ENCODE results near the gene ACAN. TPM values are rescaled to one million over a fixed set of nuclear protein-coding genes. Genes with fewer than 3 reads are reported as not detected.

Gene ACAN
- total RNA-seq, 4 donors from 2014 or later: 0.85 to 6.9 TPM; not detected in 2

DNA sequence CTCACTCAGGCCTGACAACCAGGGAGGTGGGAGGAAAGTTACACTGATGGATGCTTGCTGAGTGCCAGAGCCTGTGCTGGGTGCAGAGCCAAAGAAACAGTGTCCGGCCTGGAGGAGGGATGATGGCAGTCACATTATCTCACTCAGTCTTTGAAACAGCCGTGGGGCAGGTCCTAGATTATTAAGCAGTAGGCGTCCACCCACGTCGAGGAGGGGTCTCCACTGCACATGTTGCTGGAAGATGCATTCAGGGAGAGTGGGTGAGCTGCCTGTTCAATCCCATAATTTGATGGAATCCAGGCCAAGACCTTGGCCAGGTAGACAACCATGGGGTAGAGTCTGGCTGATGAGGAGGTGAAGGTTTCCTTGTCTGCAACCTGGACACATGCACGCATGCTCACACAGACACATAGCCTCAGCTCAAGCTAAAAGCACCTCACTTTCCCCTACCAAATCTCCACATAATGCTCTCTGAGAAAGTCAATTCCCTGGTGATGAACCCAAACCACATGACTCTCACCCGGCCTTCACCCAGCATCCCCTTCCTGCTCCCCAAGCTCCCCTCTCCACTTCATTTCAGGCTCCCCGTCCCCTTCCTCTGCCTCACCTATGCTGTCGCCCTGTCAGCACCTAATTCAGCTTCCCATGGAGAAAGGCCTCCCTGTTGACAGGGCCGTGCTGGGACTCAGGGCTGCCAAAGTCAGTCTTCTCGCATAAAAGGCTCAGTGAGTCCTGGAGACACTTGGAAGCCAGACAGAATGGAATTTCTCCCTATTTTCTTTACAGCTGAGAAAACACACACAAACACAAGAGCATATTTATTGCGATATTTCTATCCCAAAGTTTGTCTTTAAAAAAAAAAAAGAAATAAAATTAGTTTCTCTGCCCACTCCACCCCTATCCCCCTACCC is 29.8 kb downstream of the ACAN start:
- no peak for DNase-seq
- H3K4me3 ChIP-seq: no peak overlapping the region
- no peaks in the 10 kb centered on the region for H3K9me3 ChIP-seq
- TF ChIP-seq, protein P1, sequence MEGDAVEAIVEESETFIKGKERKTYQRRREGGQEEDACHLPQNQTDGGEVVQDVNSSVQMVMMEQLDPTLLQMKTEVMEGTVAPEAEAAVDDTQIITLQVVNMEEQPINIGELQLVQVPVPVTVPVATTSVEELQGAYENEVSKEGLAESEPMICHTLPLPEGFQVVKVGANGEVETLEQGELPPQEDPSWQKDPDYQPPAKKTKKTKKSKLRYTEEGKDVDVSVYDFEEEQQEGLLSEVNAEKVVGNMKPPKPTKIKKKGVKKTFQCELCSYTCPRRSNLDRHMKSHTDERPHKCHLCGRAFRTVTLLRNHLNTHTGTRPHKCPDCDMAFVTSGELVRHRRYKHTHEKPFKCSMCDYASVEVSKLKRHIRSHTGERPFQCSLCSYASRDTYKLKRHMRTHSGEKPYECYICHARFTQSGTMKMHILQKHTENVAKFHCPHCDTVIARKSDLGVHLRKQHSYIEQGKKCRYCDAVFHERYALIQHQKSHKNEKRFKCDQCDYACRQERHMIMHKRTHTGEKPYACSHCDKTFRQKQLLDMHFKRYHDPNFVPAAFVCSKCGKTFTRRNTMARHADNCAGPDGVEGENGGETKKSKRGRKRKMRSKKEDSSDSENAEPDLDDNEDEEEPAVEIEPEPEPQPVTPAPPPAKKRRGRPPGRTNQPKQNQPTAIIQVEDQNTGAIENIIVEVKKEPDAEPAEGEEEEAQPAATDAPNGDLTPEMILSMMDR (IDR thresholded peaks at IDR 0.05): no peak
- TF ChIP-seq POLR2A (IDR thresholded peaks at IDR 0.05): no peak
- H3K27ac ChIP-seq: peak overlapping the region in 1 of 2 donors; percentile 13
- H3K4me1 ChIP-seq: no peaks in the 10 kb centered on the region
- intact Hi-C loops (cut with DNase I; ENCODE audit: low total_unique reads): no loop called here
- H3K36me3 ChIP-seq: no peaks in the 10 kb centered on the region
- H3K27me3 ChIP-seq: no peaks in the 10 kb centered on the region

DNA sequence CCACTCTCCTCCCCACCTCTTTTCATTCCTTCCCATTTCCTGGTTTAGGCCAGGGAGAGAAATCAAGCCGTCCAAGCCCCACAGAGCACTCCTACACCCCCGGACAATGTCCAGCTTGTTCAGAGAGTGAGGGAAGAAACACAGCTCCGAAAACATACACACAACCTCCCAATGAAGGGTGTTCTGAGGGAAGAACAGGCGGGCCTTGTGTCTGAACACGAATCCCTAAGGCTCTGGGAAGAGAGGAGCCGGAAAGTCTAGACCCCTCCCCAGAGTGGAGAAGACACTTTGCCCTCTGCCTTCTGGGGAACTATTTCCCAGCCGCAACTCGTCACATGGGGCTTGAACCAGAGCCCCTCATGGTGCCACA is 30.5 kb downstream of the ACAN start:
- Histone ChIP-seq H3K36me3 (no peaks in the 10 kb centered on the region), H3K27me3 (no peaks in the 10 kb centered on the region), H3K4me3 (no peak overlapping the region), H3K9me3 (no peaks in the 10 kb centered on the region), H3K27ac (peak overlapping the region in 1 of 2 donors; percentile 13), H3K4me1 (no peaks in the 10 kb centered on the region)
- intact Hi-C loops (cut with DNase I; ENCODE audit: low total_unique reads): no loop called here
- no peak for TF ChIP-seq POLR2A (IDR thresholded peaks at IDR 0.05)
- TF ChIP-seq, protein P1 (IDR thresholded peaks at IDR 0.05): no peak
- DNase-seq: no peak

DNA sequence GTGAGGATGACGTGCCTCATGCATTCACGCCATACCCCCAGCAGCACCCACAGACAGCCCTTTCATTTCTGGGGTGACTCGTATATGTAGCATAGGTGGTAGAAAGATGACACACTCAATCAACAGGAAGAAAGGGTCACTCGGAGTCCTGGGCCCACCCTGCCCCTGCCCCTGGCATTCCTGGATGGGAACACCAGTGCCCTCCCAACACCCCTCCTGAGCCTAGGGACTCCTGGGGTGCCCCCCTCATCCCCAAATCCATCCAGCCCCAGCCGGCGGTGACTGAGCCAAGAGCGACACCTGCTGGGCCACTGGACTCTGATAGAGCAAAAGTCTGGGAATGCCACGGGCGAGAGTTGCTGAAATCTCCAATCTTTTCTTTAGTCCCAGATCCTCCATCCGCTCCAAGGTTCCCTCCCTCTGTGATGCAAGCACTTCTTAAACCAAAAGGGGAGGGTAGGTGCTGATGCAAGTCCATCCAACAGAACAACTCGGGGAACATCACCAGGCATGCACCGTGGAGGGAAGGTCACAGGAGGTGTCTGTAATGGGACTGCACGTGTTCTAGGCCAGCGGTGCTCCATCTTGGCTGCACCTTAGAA is 31.1 kb downstream of the ACAN start:
- Histone ChIP-seq H3K4me1 (no peaks in the 10 kb centered on the region), H3K27ac (peak overlapping the region in 1 of 2 donors; percentile 13), H3K27me3 (no peaks in the 10 kb centered on the region), H3K9me3 (no peaks in the 10 kb centered on the region), H3K4me3 (no peak overlapping the region), H3K36me3 (no peaks in the 10 kb centered on the region)
- TF ChIP-seq, protein P1 (IDR thresholded peaks at IDR 0.05): peak; percentile 34 to 61 (median 50)
- TF ChIP-seq POLR2A (IDR thresholded peaks at IDR 0.05): no peak
- intact Hi-C loops (cut with DNase I; ENCODE audit: low total_unique reads): no loop called here
- DNase-seq: peak; percentile 38 to 47

DNA sequence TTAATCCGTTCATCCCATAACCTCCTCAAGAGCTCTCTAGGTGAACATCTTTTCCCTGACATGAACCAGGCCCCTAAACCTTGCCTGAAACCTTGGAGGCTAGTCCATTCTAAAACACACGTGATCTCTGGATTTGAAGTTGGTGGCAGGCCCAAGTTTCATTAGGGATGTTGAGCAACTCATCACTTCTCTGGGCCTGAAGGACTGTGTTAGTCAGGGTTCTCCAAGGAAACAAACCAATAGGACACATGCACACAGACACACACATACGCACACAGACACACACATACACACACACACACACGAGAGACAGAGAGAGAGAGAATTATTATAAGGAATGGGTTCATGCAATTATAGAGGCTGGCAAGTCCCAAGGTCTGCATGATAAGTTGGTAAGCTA is 31.9 kb downstream of the ACAN start:
- H3K27me3 ChIP-seq: no peaks in the 10 kb centered on the region
- no peaks in the 10 kb centered on the region for H3K4me1 ChIP-seq
- no peak overlapping the region for H3K4me3 ChIP-seq
- no peak overlapping the region for H3K27ac ChIP-seq
- H3K36me3 ChIP-seq: no peaks in the 10 kb centered on the region
- DNase-seq: no peak
- intact Hi-C loops (cut with DNase I; ENCODE audit: low total_unique reads): no loop called here
- H3K9me3 ChIP-seq: no peaks in the 10 kb centered on the region
- no peak for TF ChIP-seq POLR2A (IDR thresholded peaks at IDR 0.05)
- TF ChIP-seq, protein P1 (IDR thresholded peaks at IDR 0.05): no peak

DNA sequence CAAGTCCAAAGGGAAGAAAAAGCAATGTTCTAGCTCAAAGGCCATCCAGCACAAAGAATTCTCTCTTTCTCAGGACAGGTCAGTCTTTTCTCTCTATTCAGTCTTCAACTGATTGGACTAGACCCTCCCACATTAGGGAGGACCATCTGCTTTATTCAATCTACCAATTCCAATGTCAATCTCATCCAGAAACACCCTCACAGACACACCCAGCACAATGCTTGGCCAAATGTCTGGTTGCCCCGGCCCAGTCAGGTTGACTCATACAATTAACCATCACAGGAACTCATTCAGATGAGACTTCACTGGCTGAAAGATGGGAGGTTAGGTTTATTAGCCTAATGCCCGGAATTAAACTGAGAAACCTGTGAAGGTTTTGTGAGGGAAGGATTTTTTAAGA is 32.4 kb downstream of the ACAN start:
- no peak for DNase-seq
- Histone ChIP-seq H3K27ac (no peak overlapping the region), H3K4me3 (no peak overlapping the region), H3K9me3 (no peaks in the 10 kb centered on the region), H3K4me1 (no peaks in the 10 kb centered on the region), H3K36me3 (no peaks in the 10 kb centered on the region), H3K27me3 (no peaks in the 10 kb centered on the region)
- TF ChIP-seq, protein P1 (IDR thresholded peaks at IDR 0.05): no peak
- TF ChIP-seq POLR2A (IDR thresholded peaks at IDR 0.05): no peak
- intact Hi-C loops (cut with DNase I; ENCODE audit: low total_unique reads): no loop called here

Measured in uterus (tissue), 4 donors.